ENCODE data around the gene CTSE. TPM values are rescaled to one million over a fixed set of nuclear protein-coding genes. Genes with fewer than 3 reads are reported as not detected.

CTSE gene
- total and polyA plus RNA-seq, 7 experiments from 2014 or later, result not detected

DNA sequence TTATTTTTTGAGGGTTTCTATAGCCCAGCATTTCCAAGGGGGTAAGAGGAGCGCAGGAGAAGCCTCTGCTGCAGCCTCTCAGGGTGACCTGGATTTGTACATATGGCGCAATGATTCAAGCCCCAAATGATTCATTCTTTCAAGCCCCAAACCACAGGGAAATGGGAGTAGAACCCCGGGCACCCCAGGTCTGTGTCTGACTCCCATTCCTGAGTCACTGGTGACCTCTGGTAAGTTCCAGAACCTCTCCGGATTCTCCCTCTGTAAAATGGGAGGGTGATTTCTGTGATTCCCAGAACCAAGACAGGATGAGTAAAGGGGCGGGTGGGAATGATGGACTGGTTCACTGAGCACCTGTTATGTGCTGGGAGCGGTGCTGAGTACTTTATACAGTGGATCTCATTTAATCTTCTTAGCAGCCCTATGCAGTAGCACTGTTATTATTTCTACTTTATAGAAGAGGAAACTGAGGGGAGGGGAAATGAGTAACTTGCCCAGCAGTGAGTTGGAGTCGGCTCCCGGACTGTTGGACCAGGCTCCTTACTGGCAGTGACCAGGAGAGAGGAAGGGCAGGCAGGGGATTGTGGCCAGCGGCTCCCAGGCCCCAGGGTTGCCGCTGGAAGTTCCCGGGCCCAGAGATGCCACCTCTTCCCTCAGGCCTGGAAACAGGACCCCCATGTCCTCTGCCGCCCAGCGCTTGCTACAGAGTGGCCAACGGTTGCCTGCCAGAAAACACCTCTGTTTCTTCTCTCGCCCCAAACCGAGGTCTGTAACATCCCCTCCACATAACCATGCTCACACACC, 60.1 kb downstream of the CTSE start:
- ATAC-seq, result no peak
- Mint-ChIP-seq H3K27me3 (peaks cover 0 to 19% (median 11%) of the 10 kb centered on the region in 5 donors), H3K4me3 (no peak overlapping the region), H3K4me1 (peaks cover 0 to 11% (median 0%) of the 10 kb centered on the region in 7 donors), H3K27ac (peak overlapping the region in 1 of 9 donors; percentile 35), H3K9me3 (no peaks in the 10 kb centered on the region), H3K36me3 (no peaks in the 10 kb centered on the region)
- ChIA-PET CTCF (no interaction called here), POLR2A (no interaction called here)
- no peaks in the 10 kb centered on the region for H3K36me3 ChIP-seq (ENCODE audit: control insufficient read depth in 2 of 3, insufficient read depth in 3 of 3, low read length in 3 of 3)
- no peaks in the 10 kb centered on the region for H3K27me3 ChIP-seq (ENCODE audit: control insufficient read depth in 2 of 2, insufficient read depth in 2 of 2, low read length in 2 of 2)
- no peak for DNase-seq
- intact Hi-C loops (cut with micrococcal nuclease), result no loop called here
- H3K4me1 ChIP-seq (ENCODE audit: control insufficient read depth in 2 of 2, insufficient read depth in 2 of 2, low read length in 2 of 2), result no peaks in the 10 kb centered on the region
- no peaks in the 10 kb centered on the region for H3K9me3 ChIP-seq (ENCODE audit: control insufficient read depth in 2 of 3, low read length in 3 of 3)
- H3K27ac ChIP-seq (ENCODE audit: low read depth, low read length), result no peak overlapping the region
- H3K4me3 ChIP-seq (ENCODE audit: low read length), result no peak overlapping the region

DNA sequence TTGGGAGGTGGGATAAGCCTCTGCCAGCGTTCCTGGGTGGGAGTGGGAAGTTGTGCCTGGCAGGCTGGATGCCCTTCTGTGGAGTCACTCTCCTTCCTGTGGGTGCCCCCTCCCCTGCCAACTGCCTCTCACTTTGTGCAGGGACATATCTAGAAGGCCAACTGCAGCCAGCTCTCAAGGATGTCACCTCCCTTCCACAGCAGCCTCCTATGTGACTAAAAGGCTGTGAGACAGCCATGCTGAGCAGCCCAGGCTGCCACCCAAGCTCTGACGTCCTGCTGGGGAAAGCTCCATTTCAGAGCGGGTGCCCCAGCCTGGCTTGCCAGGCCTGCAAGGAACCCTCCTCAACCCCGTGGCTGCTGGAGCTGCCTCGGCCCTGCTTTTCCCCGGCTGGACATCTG, 60.9 kb downstream of the CTSE start:
- POLR2A ChIA-PET, result no interaction called here
- Mint-ChIP-seq H3K27me3 (peaks cover 0 to 19% (median 11%) of the 10 kb centered on the region in 5 donors), H3K4me1 (peaks cover 0 to 11% (median 0%) of the 10 kb centered on the region in 7 donors), H3K4me3 (no peak overlapping the region), H3K9me3 (no peaks in the 10 kb centered on the region), H3K27ac (peak overlapping the region in 1 of 9 donors; percentile 53), H3K36me3 (no peaks in the 10 kb centered on the region)
- Histone ChIP-seq H3K9me3 (ENCODE audit: control insufficient read depth in 2 of 3, low read length in 3 of 3) (no peaks in the 10 kb centered on the region), H3K4me1 (ENCODE audit: control insufficient read depth in 2 of 2, insufficient read depth in 2 of 2, low read length in 2 of 2) (no peaks in the 10 kb centered on the region), H3K4me3 (ENCODE audit: low read length) (no peak overlapping the region), H3K27me3 (ENCODE audit: control insufficient read depth in 2 of 2, insufficient read depth in 2 of 2, low read length in 2 of 2) (no peaks in the 10 kb centered on the region), H3K36me3 (ENCODE audit: control insufficient read depth in 2 of 3, insufficient read depth in 3 of 3, low read length in 3 of 3) (no peaks in the 10 kb centered on the region), H3K27ac (ENCODE audit: low read depth, low read length) (no peak overlapping the region)
- ATAC-seq (no peak), DNase-seq (no peak)
- CTCF ChIA-PET, result no interaction called here
- intact Hi-C loops (cut with micrococcal nuclease), result no loop called here

DNA sequence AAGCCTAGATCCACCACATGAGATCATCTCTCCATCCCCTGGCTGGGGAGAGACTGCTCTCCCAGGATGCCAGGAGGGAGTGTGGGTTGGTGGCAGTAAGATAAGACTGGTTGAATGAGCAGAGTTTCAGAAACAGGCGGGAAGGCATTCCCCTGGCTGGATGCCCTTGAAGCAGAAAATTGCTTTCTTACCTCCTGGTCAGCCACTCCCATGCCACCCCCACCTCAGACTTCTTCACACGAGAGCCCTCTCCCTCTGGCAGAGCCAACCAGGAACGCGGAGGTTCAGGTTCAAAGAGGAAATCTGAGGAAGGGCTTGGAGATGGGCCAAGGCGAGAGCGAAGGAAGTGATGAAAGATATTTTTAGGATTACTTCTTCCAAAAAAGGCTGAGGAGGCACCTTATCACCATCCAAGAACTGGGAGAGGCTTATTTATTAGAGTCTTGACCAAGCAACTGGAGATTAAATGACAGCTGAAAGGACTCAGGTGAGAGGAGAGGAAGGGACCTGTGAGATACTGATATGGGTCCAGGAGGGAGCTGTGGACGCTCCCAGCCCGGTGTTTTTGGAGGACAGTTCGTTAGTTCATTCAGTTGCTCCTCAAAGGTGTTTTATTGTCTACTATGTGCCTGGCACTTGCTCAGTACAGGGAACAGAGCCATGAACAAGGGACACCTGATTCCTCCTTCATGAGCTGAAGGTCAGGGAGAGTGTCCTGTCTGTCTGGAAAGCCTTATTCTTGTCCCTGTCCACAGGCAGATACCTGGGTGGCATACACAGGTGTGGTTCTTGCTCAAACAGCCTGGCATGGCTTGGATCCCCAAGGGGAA, 61.5 kb downstream of the CTSE start:
- Mint-ChIP-seq H3K4me1 (peaks cover 0 to 11% (median 0%) of the 10 kb centered on the region in 7 donors), H3K27ac (peak overlapping the region in 1 of 9 donors; percentile 26), H3K4me3 (no peak overlapping the region), H3K36me3 (no peaks in the 10 kb centered on the region), H3K9me3 (no peaks in the 10 kb centered on the region), H3K27me3 (peaks cover 0 to 23% (median 13%) of the 10 kb centered on the region in 5 donors)
- Histone ChIP-seq H3K9me3 (ENCODE audit: control insufficient read depth in 2 of 3, low read length in 3 of 3) (no peaks in the 10 kb centered on the region), H3K4me3 (ENCODE audit: low read length) (no peak overlapping the region), H3K4me1 (ENCODE audit: control insufficient read depth in 2 of 2, insufficient read depth in 2 of 2, low read length in 2 of 2) (no peaks in the 10 kb centered on the region), H3K27me3 (ENCODE audit: control insufficient read depth in 2 of 2, insufficient read depth in 2 of 2, low read length in 2 of 2) (no peaks in the 10 kb centered on the region), H3K36me3 (ENCODE audit: control insufficient read depth in 2 of 3, insufficient read depth in 3 of 3, low read length in 3 of 3) (no peaks in the 10 kb centered on the region), H3K27ac (ENCODE audit: low read depth, low read length) (no peak overlapping the region)
- ChIA-PET POLR2A (no interaction called here), CTCF (no interaction called here)
- DNase-seq (no peak), ATAC-seq (no peak)
- intact Hi-C loops (cut with micrococcal nuclease), result no loop called here

DNA sequence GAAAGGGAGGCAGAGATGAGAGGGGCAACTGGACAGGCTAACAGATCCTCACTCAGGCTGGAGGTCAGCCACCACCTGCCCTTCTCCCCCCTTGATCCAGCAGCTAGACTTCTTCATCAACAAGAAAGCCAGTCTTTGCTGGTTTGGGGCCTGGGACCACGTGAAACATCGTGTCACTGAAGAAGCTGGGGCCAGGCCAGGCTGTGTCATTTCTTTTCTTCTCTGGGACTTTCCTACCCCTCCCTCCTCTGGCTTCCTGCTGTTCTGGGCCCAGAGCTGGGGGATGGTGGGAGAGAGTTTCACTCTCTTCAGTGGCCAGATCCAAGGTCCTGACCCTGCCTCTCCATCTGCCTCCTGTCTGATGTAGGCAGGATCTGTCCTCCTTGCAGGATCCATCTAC, 62.3 kb downstream of the CTSE start:
- intact Hi-C loops (cut with micrococcal nuclease), result no loop called here
- Mint-ChIP-seq H3K27me3 (peaks cover 0 to 28% (median 17%) of the 10 kb centered on the region in 5 donors), H3K9me3 (no peaks in the 10 kb centered on the region), H3K27ac (peak overlapping the region in 1 of 9 donors; percentile 81), H3K4me1 (peaks cover 0 to 11% (median 0%) of the 10 kb centered on the region in 7 donors), H3K36me3 (no peaks in the 10 kb centered on the region), H3K4me3 (no peak overlapping the region)
- Histone ChIP-seq H3K27me3 (ENCODE audit: control insufficient read depth in 2 of 2, insufficient read depth in 2 of 2, low read length in 2 of 2) (no peaks in the 10 kb centered on the region), H3K4me1 (ENCODE audit: control insufficient read depth in 2 of 2, insufficient read depth in 2 of 2, low read length in 2 of 2) (no peaks in the 10 kb centered on the region), H3K36me3 (ENCODE audit: control insufficient read depth in 2 of 3, insufficient read depth in 3 of 3, low read length in 3 of 3) (no peaks in the 10 kb centered on the region), H3K27ac (ENCODE audit: low read depth, low read length) (no peak overlapping the region), H3K9me3 (ENCODE audit: control insufficient read depth in 2 of 3, low read length in 3 of 3) (no peaks in the 10 kb centered on the region), H3K4me3 (ENCODE audit: low read length) (no peak overlapping the region)
- POLR2A ChIA-PET, result interaction anchor here (0.6 kb wide), 1 partner anchor 121 kb away, joined by 4 read pairs; no protein-coding TSS in a partner anchor
- DNase-seq (peak in 1 of 9 donors; percentile 33), ATAC-seq (peak; percentile 46)
- CTCF ChIA-PET, result no interaction called here

DNA sequence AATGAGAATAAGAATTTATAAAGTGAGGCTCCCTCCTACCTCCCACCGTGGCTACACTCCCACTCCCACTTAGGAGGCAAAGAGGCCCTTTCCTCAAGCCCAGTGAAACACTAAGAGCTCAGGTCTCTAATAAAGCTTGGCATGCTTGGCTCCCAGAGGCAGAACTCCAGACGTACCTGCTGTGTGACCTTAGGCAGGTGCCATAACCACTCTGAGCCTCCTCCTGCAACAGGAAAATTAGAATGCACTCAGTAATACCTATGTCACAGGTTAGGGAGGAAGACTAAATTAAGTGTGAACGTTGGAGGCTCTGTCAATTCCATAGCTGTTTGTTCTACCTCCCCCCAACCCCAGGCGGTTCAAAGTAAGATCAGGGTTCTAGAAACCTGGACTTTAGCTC, 63.9 kb downstream of the CTSE start:
- Mint-ChIP-seq H3K27ac (no peak overlapping the region), H3K36me3 (no peaks in the 10 kb centered on the region), H3K4me1 (peaks cover 0 to 11% (median 0%) of the 10 kb centered on the region in 7 donors), H3K9me3 (no peaks in the 10 kb centered on the region), H3K4me3 (no peak overlapping the region), H3K27me3 (peaks cover 4 to 32% (median 18%) of the 10 kb centered on the region in 5 donors)
- Histone ChIP-seq H3K27ac (ENCODE audit: low read depth, low read length) (no peak overlapping the region), H3K4me1 (ENCODE audit: control insufficient read depth in 2 of 2, insufficient read depth in 2 of 2, low read length in 2 of 2) (no peaks in the 10 kb centered on the region), H3K4me3 (ENCODE audit: low read length) (no peak overlapping the region), H3K27me3 (ENCODE audit: control insufficient read depth in 2 of 2, insufficient read depth in 2 of 2, low read length in 2 of 2) (no peaks in the 10 kb centered on the region), H3K36me3 (ENCODE audit: control insufficient read depth in 2 of 3, insufficient read depth in 3 of 3, low read length in 3 of 3) (no peaks in the 10 kb centered on the region), H3K9me3 (ENCODE audit: control insufficient read depth in 2 of 3, low read length in 3 of 3) (no peaks in the 10 kb centered on the region)
- ChIA-PET CTCF (interaction anchor here (1.8 kb wide), 1 partner anchor 17 kb away, joined by 9 read pairs; no protein-coding TSS in a partner anchor), POLR2A (no interaction called here)
- intact Hi-C loops (cut with micrococcal nuclease), result no loop called here
- ATAC-seq (no peak), DNase-seq (no peak)
